Breast epithelium (tissue), 3 donors: ENCODE results near the gene PUM1.

ENCODE experiments used
- POLR2AphosphoS5 ChIP-seq, 3 donors: sonication (generic); formaldehyde crosslinking; IDR thresholded peaks; one replicate each; pipeline ENCODE4 v1.6.1; 2017; ENCODE audit warnings: antibody characterized with exemption in 3 of 3
- TF ChIP-seq, protein P1 (sequence below), 3 donors: fragments of 450-650 bp; IDR thresholded peaks; one replicate each; pipeline ENCODE4 v1.5.1; 2016 to 2017; ENCODE audit warnings: antibody characterized with exemption in 3 of 3, mild to moderate bottlenecking in 3 of 3, moderate library complexity in 3 of 3

DNA sequence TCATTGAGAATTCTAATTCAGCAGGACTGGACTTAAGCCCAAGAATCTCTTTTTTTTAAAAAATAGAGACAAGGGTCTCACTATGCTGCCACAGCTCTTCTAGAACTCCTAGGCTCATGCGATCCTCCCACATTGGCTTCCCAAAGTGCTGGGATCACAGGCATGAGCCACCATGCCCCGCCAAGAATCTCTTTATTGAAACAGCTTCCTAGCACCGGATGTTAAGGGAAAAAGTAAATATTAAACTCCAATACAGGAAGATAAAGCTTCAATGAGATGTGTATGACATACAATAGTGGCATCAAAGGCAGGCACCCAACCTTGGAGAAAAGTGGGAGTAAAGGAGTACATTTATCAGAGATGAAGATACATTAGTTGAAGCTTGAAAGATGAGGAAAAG is 25.5 kb downstream of the PUM1 start:
- TF ChIP-seq, protein P1, sequence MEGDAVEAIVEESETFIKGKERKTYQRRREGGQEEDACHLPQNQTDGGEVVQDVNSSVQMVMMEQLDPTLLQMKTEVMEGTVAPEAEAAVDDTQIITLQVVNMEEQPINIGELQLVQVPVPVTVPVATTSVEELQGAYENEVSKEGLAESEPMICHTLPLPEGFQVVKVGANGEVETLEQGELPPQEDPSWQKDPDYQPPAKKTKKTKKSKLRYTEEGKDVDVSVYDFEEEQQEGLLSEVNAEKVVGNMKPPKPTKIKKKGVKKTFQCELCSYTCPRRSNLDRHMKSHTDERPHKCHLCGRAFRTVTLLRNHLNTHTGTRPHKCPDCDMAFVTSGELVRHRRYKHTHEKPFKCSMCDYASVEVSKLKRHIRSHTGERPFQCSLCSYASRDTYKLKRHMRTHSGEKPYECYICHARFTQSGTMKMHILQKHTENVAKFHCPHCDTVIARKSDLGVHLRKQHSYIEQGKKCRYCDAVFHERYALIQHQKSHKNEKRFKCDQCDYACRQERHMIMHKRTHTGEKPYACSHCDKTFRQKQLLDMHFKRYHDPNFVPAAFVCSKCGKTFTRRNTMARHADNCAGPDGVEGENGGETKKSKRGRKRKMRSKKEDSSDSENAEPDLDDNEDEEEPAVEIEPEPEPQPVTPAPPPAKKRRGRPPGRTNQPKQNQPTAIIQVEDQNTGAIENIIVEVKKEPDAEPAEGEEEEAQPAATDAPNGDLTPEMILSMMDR (IDR thresholded peaks at IDR 0.05), result no peak
- no peak for TF ChIP-seq POLR2AphosphoS5 (IDR thresholded peaks at IDR 0.05)
